Stimulated activated naive CD8-positive, alpha-beta T cell treated with anti-CD3 and anti-CD28 coated beads, Interleukin-15, Interleukin-2, amounts not matched to agents 100 ng/mL and 50 ng/mL, for 24 hours (primary cell): ENCODE measurements around the gene ZSCAN25.
"Not testable (repeated sequence)": the region's sequence is repeated elsewhere in the genome, so short reads cannot be mapped to it uniquely, and the experiment has no call there.

ENCODE experiments used
- H3K27ac Mint-ChIP-seq: one replicate; pipeline ENCODE4 v1.8.0; 2021; ENCODE audit warnings: mild to moderate bottlenecking, mixed read lengths
- H3K27me3 Mint-ChIP-seq: one replicate; pipeline ENCODE4 v1.8.0; 2021; ENCODE audit warnings: mixed read lengths
- H3K36me3 Mint-ChIP-seq: one replicate; pipeline ENCODE4 v1.8.0; 2021; ENCODE audit warnings: low read depth, mixed read lengths
- H3K4me1 Mint-ChIP-seq: one replicate; pipeline ENCODE4 v1.8.0; 2021; ENCODE audit warnings: low read depth, mixed read lengths
- H3K4me3 Mint-ChIP-seq: one replicate; pipeline ENCODE4 v1.8.0; 2021; ENCODE audit warnings: mild to moderate bottlenecking, mixed read lengths
- H3K9me3 Mint-ChIP-seq: one replicate; pipeline ENCODE4 v1.8.0; 2021; ENCODE audit warnings: mixed read lengths

The ZSCAN25 gene

GRCh38 chr7:99616359-99617191, at the start of gene ZSCAN25:
ZSCAN25 (plus strand) TSS chr7:99616946; CDS start chr7:99619607, 2,661 bp downstream.
- no peaks in the 10 kb centered on the region for H3K27me3 Mint-ChIP-seq
- peak within 1 kb of the TSS; percentile 92 for H3K4me3 Mint-ChIP-seq
- H3K9me3 Mint-ChIP-seq, result no peaks in the 10 kb centered on the region
- H3K4me1 Mint-ChIP-seq, result peaks cover 62% of the 10 kb centered on the region
- H3K27ac Mint-ChIP-seq, result peak within 1 kb of the TSS; percentile 90
- peaks cover 41% of the 10 kb centered on the region for H3K36me3 Mint-ChIP-seq

GRCh38 chr7:99568770-99569169, 48.0 kb upstream of the ZSCAN25 start:
- H3K4me1 Mint-ChIP-seq, result peaks cover 14% of the 10 kb centered on the region
- not testable (repeated sequence) for H3K27me3 Mint-ChIP-seq, H3K9me3 Mint-ChIP-seq, H3K4me3 Mint-ChIP-seq, H3K27ac Mint-ChIP-seq
- peaks cover 66% of the 10 kb centered on the region for H3K36me3 Mint-ChIP-seq

- H3K36me3 Mint-ChIP-seq, result peaks cover 48% of the 10 kb centered on the region
- no peaks in the 10 kb centered on the region for H3K9me3 Mint-ChIP-seq
- H3K4me3 Mint-ChIP-seq, result no peak overlapping the region
- H3K4me1 Mint-ChIP-seq, result no peaks in the 10 kb centered on the region
- no peaks in the 10 kb centered on the region for H3K27me3 Mint-ChIP-seq
- H3K27ac Mint-ChIP-seq, result no peak overlapping the region
Measured at GRCh38 chr7:99571768-99572167, 45.0 kb upstream of the ZSCAN25 start.

- Mint-ChIP-seq H3K4me3 (no peak overlapping the region), H3K27ac (no peak overlapping the region), H3K36me3 (peaks cover 48% of the 10 kb centered on the region), H3K27me3 (no peaks in the 10 kb centered on the region), H3K4me1 (no peaks in the 10 kb centered on the region), H3K9me3 (no peaks in the 10 kb centered on the region)
Measured at GRCh38 chr7:99573257-99573656, 43.5 kb upstream of the ZSCAN25 start.

GRCh38 chr7:99576251-99576650, 40.5 kb upstream of the ZSCAN25 start:
- H3K4me1 Mint-ChIP-seq, result peaks cover 16% of the 10 kb centered on the region
- H3K27ac Mint-ChIP-seq, result no peak overlapping the region
- no peak overlapping the region for H3K4me3 Mint-ChIP-seq
- H3K9me3 Mint-ChIP-seq, result no peaks in the 10 kb centered on the region
- H3K27me3 Mint-ChIP-seq, result no peaks in the 10 kb centered on the region
- peaks cover 29% of the 10 kb centered on the region for H3K36me3 Mint-ChIP-seq

- no peaks in the 10 kb centered on the region for H3K36me3 Mint-ChIP-seq
- peaks cover 17% of the 10 kb centered on the region for H3K4me1 Mint-ChIP-seq
- H3K27ac Mint-ChIP-seq, result peak overlapping the region; percentile 31
- peak overlapping the region; percentile 84 for H3K4me3 Mint-ChIP-seq
- no peaks in the 10 kb centered on the region for H3K27me3 Mint-ChIP-seq
- no peaks in the 10 kb centered on the region for H3K9me3 Mint-ChIP-seq
Measured at GRCh38 chr7:99579281-99579955, 37.3 kb upstream of the ZSCAN25 start.

- Mint-ChIP-seq H3K27me3 (no peaks in the 10 kb centered on the region), H3K4me3 (peak overlapping the region; percentile 84), H3K27ac (peak overlapping the region; percentile 85), H3K4me1 (peaks cover 17% of the 10 kb centered on the region), H3K36me3 (no peaks in the 10 kb centered on the region), H3K9me3 (no peaks in the 10 kb centered on the region)
Measured at GRCh38 chr7:99579956-99580777, 36.6 kb upstream of the ZSCAN25 start.

- H3K36me3 Mint-ChIP-seq, H3K9me3 Mint-ChIP-seq, H3K27me3 Mint-ChIP-seq: not testable (repeated sequence)
- Mint-ChIP-seq H3K4me1 (peaks cover 17% of the 10 kb centered on the region), H3K27ac (peak overlapping the region; percentile 85), H3K4me3 (peak overlapping the region; percentile 84)
Measured at GRCh38 chr7:99580778-99581332, 35.9 kb upstream of the ZSCAN25 start.

GRCh38 chr7:99588868-99589267, 27.9 kb upstream of the ZSCAN25 start:
- Mint-ChIP-seq H3K4me3 (no peak overlapping the region), H3K9me3 (no peaks in the 10 kb centered on the region), H3K27me3 (no peaks in the 10 kb centered on the region), H3K4me1 (no peaks in the 10 kb centered on the region), H3K27ac (no peak overlapping the region), H3K36me3 (no peaks in the 10 kb centered on the region)

GRCh38 chr7:99594948-99595745, 21.6 kb upstream of the ZSCAN25 start:
- Mint-ChIP-seq H3K4me3 (no peak overlapping the region), H3K36me3 (no peaks in the 10 kb centered on the region), H3K4me1 (no peaks in the 10 kb centered on the region), H3K27me3 (no peaks in the 10 kb centered on the region), H3K27ac (no peak overlapping the region), H3K9me3 (no peaks in the 10 kb centered on the region)

- H3K36me3 Mint-ChIP-seq, result no peaks in the 10 kb centered on the region
- no peaks in the 10 kb centered on the region for H3K27me3 Mint-ChIP-seq
- no peak overlapping the region for H3K27ac Mint-ChIP-seq
- no peaks in the 10 kb centered on the region for H3K9me3 Mint-ChIP-seq
- no peak overlapping the region for H3K4me3 Mint-ChIP-seq
- H3K4me1 Mint-ChIP-seq, result no peaks in the 10 kb centered on the region
Measured at GRCh38 chr7:99596408-99596955, 20.3 kb upstream of the ZSCAN25 start.

GRCh38 chr7:99597762-99598501, 18.8 kb upstream of the ZSCAN25 start, which contains the start of gene TMEM225B:
TMEM225B (plus strand) TSS chr7:99598267; CDS start chr7:99604389, 6,122 bp downstream.
- no peaks in the 10 kb centered on the region for H3K9me3 Mint-ChIP-seq
- H3K36me3 Mint-ChIP-seq, result no peaks in the 10 kb centered on the region
- H3K4me3 Mint-ChIP-seq, result no peak within 1 kb of the TSS
- H3K4me1 Mint-ChIP-seq, result no peaks in the 10 kb centered on the region
- H3K27me3 Mint-ChIP-seq, result no peaks in the 10 kb centered on the region
- no peak within 1 kb of the TSS for H3K27ac Mint-ChIP-seq

GRCh38 chr7:99599836-99600235, 16.9 kb upstream of the ZSCAN25 start:
- Mint-ChIP-seq H3K27me3 (no peaks in the 10 kb centered on the region), H3K4me1 (no peaks in the 10 kb centered on the region), H3K4me3 (no peak overlapping the region), H3K36me3 (no peaks in the 10 kb centered on the region), H3K27ac (no peak overlapping the region), H3K9me3 (no peaks in the 10 kb centered on the region)
